Erythroblast (primary cell): ENCODE data around the gene AMBN.
"Not testable (repeated sequence)": the region's sequence is repeated elsewhere in the genome, so short reads cannot be mapped to it uniquely, and the experiment has no call there.

Experiments
- DNase-seq, 2 experiments: peaks; one replicate each; lab custom pipeline; 2025; lab: John Stamatoyannopoulos, UW
- GATA1 ChIP-seq: IDR thresholded peaks from 2 replicates; pipeline ENCODE4 v1.6.1; 2011; ENCODE audit warnings: low read depth, mild to moderate bottlenecking, control low read depth, low read length, moderate library complexity
- POLR2A ChIP-seq: IDR thresholded peaks from 2 replicates; pipeline ENCODE4 v1.6.1; 2011; ENCODE audit warnings: mild to moderate bottlenecking, low read length

Gene AMBN

DNA sequence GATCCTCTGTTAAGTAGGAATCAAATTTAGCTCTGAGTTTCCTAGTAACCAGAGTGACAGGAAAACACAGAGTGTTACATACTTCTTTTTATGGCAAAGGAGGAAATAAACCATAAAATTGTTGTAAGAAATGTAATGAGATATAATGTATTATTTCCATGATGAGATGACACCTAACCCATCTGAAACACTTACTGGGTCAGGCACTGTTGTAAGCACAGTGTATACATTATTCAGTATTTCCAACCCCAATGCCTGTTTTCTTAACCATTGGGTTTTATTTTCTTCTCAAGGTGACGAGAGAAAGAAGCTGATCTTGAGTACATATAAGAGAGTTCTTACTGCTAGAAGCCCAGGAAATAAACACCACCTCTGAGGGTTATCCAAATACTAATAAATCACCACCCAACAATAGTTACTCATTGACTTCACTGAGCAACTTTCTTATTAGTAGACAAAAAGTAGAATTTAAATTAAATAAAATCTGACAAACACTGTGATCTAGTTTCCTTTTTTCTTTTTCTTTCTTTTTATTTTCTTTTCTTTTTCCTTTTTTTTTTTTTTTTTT, 32.3 kb downstream of the AMBN start:
- TF ChIP-seq POLR2A (no peak), GATA1 (no peak)
- DNase-seq = no peak

- DNase-seq = no peak
- no peak for TF ChIP-seq POLR2A
- TF ChIP-seq GATA1 = no peak
These were observed 35.6 kb downstream of the AMBN start for GRCh38 chr4:70627620-70628019.

- no peak for DNase-seq
- no peak for TF ChIP-seq GATA1
- no peak for TF ChIP-seq POLR2A
These were observed 36.4 kb downstream of the AMBN start, which contains the start of gene ENAM for GRCh38 chr4:70628444-70628843. Gene ENAM (plus strand): TSS chr4:70628744. CDS start chr4:70629501, 757 bp downstream.

- no peak for TF ChIP-seq GATA1
These were observed 37.5 kb downstream of the AMBN start for GRCh38 chr4:70629469-70630090.

GRCh38 chr4:70630162-70630561, 38.1 kb downstream of the AMBN start:
- DNase-seq = no peak
- TF ChIP-seq POLR2A = no peak
- no peak for TF ChIP-seq GATA1

More at GRCh38 chr4:70629469-70630090, 37.5 kb downstream of the AMBN start:
- no peak for DNase-seq

- TF ChIP-seq POLR2A = no peak
- TF ChIP-seq GATA1 = no peak
- no peak for DNase-seq
These were observed 40.0 kb downstream of the AMBN start for GRCh38 chr4:70632028-70632427.

DNA sequence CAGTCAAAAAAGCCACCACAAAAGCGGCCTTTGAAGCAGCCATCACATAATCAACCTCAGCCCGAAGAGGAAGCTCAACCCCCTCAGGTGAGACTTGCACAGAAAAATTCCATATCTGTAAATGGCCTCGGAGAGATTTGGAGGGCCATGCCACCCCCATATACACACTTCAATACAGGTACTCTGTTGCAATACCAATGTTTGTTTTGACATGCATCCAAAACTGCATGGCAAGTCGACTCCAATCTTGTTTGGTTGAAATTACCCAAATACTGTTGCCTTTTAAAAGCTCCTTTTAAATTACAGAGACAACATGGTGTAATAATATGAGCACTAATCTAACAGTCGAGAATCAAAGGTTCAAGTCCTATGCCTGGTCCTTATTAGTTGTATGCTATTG, 42.4 kb downstream of the AMBN start:
- TF ChIP-seq POLR2A = no peak
- no peak for TF ChIP-seq GATA1
- no peak for DNase-seq

GRCh38 chr4:70637239-70637913, 45.3 kb downstream of the AMBN start:
- DNase-seq = no peak
- TF ChIP-seq GATA1 (no peak), POLR2A (no peak)

DNA sequence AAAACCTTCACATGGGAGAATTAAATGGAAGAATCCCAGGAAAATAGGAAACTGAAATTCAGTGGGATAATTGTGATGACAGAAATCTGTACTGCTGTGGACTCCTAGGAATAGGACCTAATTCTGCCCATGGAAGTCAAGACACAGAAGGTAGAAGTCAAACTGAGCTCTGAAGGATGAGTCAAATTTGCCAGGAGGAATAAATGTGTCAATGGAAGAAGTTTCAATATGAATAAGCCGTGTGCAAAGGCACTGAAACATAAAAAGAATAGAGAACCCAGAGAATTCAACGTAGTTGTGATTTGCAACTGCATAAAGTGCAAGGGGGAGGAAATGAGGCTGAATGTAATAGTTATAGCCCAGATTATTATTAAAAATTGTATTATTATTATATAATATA, 48.1 kb downstream of the AMBN start:
- no peak for DNase-seq
- no peak for TF ChIP-seq POLR2A
- no peak for TF ChIP-seq GATA1

- DNase-seq = not testable (repeated sequence)
These were observed 58.7 kb downstream of the AMBN start for GRCh38 chr4:70650741-70651140.

- TF ChIP-seq GATA1 (no peak), POLR2A (no peak)
- peak; percentile 21 to 64 for DNase-seq
These were observed 59.9 kb downstream of the AMBN start for GRCh38 chr4:70651864-70652506.

DNA sequence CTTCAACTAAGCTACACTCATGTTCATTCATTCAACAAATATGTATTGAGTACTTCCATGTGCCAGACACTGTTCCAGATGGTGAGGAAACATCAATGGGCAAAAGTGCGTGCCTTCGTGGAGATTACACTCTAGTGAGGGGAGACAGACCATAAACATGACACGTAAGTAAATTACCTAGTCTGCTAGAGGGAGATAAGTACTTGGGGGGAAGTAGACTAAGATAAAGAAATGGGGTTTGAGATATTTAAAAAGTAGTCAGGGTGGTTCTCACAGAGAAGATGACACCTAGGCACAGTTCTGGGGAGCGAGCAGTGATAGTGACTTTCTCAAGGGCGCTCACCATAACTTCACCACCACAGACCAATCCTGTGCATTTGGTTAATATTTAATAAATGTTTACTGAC, 62.6 kb downstream of the AMBN start:
- peak; percentile 82 to 90 for DNase-seq
- no peak for TF ChIP-seq POLR2A
- TF ChIP-seq GATA1 = no peak
